ENCODE measurements around the gene C1orf87.

- TF ChIP-seq, protein P1, sequence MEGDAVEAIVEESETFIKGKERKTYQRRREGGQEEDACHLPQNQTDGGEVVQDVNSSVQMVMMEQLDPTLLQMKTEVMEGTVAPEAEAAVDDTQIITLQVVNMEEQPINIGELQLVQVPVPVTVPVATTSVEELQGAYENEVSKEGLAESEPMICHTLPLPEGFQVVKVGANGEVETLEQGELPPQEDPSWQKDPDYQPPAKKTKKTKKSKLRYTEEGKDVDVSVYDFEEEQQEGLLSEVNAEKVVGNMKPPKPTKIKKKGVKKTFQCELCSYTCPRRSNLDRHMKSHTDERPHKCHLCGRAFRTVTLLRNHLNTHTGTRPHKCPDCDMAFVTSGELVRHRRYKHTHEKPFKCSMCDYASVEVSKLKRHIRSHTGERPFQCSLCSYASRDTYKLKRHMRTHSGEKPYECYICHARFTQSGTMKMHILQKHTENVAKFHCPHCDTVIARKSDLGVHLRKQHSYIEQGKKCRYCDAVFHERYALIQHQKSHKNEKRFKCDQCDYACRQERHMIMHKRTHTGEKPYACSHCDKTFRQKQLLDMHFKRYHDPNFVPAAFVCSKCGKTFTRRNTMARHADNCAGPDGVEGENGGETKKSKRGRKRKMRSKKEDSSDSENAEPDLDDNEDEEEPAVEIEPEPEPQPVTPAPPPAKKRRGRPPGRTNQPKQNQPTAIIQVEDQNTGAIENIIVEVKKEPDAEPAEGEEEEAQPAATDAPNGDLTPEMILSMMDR (IDR thresholded peaks at IDR 0.05; ENCODE audit: extremely low read depth in 1 of 2, insufficient read depth in 1 of 2, low read depth in 1 of 2, low read length in 2 of 2), result no peak
- TF ChIP-seq FOS (IDR thresholded peaks at IDR 0.05; ENCODE audit: borderline replicate concordance, insufficient read depth, low read length) (no peak), POLR2AphosphoS5 (IDR thresholded peaks at IDR 0.05; ENCODE audit: insufficient read depth, low read depth, low read length) (no peak), EZH2 (IDR thresholded peaks at IDR 0.05; ENCODE audit: borderline replicate concordance, low read depth, low read length, severe bottlenecking) (no peak), POLR2A (IDR thresholded peaks at IDR 0.05; ENCODE audit: low read depth, low read length) (no peak)
Observed at GRCh38 chr1:59952065-59952464, 121.5 kb downstream of the C1orf87 start.

All from endothelial cell of umbilical vein (primary cell).